Loucy (cell line): ENCODE measurements around the gene LPP.

Experiments used
- EZH2phosphoT487 ChIP-seq: fragments of 200-600 bp; IDR thresholded peaks from 2 replicates; pipeline ENCODE4 v1.6.1; 2018; ENCODE audit warnings: antibody characterized with exemption, mild to moderate bottlenecking, moderate library complexity, borderline replicate concordance
- TF ChIP-seq, protein P1 (sequence below): fragments of 200-600 bp; sonication (generic); conservative IDR thresholded peaks from 2 replicates; pipeline ENCODE4 v1.5.1; 2014; ENCODE audit warnings: mild to moderate bottlenecking, antibody characterized with exemption, low read length

DNA sequence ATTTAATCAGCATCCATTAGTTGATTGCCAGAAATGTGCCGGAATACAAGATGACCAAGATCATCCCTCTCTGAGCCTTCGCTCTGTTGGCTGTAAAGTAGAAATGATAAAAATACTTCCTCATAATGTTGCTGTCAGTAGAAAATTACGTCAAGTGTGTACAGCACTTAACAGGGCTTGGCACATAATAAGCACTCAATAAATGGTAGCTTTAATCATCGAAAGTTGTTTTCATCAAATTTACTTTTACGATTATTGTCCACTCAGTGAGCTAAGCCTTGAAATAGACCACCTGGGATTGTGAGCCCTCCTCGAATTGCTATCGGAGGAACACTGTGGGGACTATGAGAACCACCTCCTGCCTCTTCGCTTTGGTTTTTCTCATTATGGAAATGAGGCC lies 716.5 kb downstream of the LPP start:
- TF ChIP-seq, protein P1, sequence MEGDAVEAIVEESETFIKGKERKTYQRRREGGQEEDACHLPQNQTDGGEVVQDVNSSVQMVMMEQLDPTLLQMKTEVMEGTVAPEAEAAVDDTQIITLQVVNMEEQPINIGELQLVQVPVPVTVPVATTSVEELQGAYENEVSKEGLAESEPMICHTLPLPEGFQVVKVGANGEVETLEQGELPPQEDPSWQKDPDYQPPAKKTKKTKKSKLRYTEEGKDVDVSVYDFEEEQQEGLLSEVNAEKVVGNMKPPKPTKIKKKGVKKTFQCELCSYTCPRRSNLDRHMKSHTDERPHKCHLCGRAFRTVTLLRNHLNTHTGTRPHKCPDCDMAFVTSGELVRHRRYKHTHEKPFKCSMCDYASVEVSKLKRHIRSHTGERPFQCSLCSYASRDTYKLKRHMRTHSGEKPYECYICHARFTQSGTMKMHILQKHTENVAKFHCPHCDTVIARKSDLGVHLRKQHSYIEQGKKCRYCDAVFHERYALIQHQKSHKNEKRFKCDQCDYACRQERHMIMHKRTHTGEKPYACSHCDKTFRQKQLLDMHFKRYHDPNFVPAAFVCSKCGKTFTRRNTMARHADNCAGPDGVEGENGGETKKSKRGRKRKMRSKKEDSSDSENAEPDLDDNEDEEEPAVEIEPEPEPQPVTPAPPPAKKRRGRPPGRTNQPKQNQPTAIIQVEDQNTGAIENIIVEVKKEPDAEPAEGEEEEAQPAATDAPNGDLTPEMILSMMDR: no peak
- TF ChIP-seq EZH2phosphoT487: no peak
